H9 (cell line): Measurements from ENCODE around the gene MICOS13. TPM values are rescaled to one million over a fixed set of nuclear protein-coding genes. Genes with fewer than 3 reads are reported as not detected.

Experiments
- DNase-seq: peaks from one replicate; pipeline ENCODE4 v3.0.0-alpha.2; 2017
- H2AFZ ChIP-seq: one replicate; pipeline ENCODE4 v1.6.1; 2013; ENCODE audit warnings: mild to moderate bottlenecking, low read length, control low read depth, moderate library complexity
- H2AK5ac ChIP-seq: 2 replicates; pipeline ENCODE4 v1.6.1; 2013; ENCODE audit warnings: low read length, control low read depth, mixed read lengths; ENCODE audit not compliant: insufficient read length
- H2BK120ac ChIP-seq: one replicate; pipeline ENCODE4 v1.6.1; 2013; ENCODE audit warnings: low read depth, mild to moderate bottlenecking, low read length, control low read depth, inconsistent platforms; ENCODE audit not compliant: poor library complexity, severe bottlenecking
- H2BK12ac ChIP-seq: 2 replicates; pipeline ENCODE4 v1.6.1; 2013; ENCODE audit warnings: low read length, control low read depth, mixed read lengths, low read depth; ENCODE audit not compliant: insufficient read length
- H2BK15ac ChIP-seq: 2 replicates; pipeline ENCODE4 v1.6.1; 2013; ENCODE audit warnings: low read depth, low read length, control low read depth
- H2BK20ac ChIP-seq: one replicate; pipeline ENCODE4 v1.6.1; 2013; ENCODE audit warnings: low read depth, mild to moderate bottlenecking, low read length, control low read depth, inconsistent platforms; ENCODE audit not compliant: poor library complexity, severe bottlenecking
- H2BK5ac ChIP-seq: 2 replicates; pipeline ENCODE4 v1.6.1; 2013; ENCODE audit warnings: low read length, control low read depth, mixed read lengths; ENCODE audit not compliant: insufficient read length
- H3K14ac ChIP-seq: 2 replicates; pipeline ENCODE4 v1.6.1; 2013; ENCODE audit warnings: low read length, control low read depth; ENCODE audit not compliant: insufficient read depth
- H3K18ac ChIP-seq: 2 replicates; pipeline ENCODE4 v1.6.1; 2013; ENCODE audit warnings: low read depth, mild to moderate bottlenecking, mixed read lengths, low read length, control low read depth; ENCODE audit not compliant: insufficient read length
- H3K23ac ChIP-seq: 2 replicates; pipeline ENCODE4 v1.6.1; 2013; ENCODE audit warnings: low read length, control low read depth, mixed read lengths, low read depth; ENCODE audit not compliant: insufficient read length
- H3K23me2 ChIP-seq: 2 replicates; pipeline ENCODE4 v1.6.1; 2013; ENCODE audit warnings: low read depth, mild to moderate bottlenecking, mixed read lengths, low read length, control low read depth; ENCODE audit not compliant: insufficient read length, poor library complexity, severe bottlenecking
- H3K27ac ChIP-seq: 2 replicates; pipeline ENCODE4 v1.5.1; 2013; ENCODE audit warnings: low read length, control low read depth, mixed read lengths, low read depth; ENCODE audit not compliant: insufficient read length
- H3K27me3 ChIP-seq: 2 replicates; pipeline ENCODE4 v1.6.1; 2013; ENCODE audit warnings: low read length, control low read depth, inconsistent platforms; ENCODE audit not compliant: insufficient read depth
- H3K4ac ChIP-seq: 2 replicates; pipeline ENCODE4 v1.6.1; 2013; ENCODE audit warnings: low read depth, mild to moderate bottlenecking, control low read depth, inconsistent platforms, low read length, moderate library complexity
- H3K4me1 ChIP-seq: 2 replicates; pipeline ENCODE4 v1.6.1; 2013; ENCODE audit warnings: low read length, control low read depth, inconsistent platforms; ENCODE audit not compliant: insufficient read depth
- H3K4me2 ChIP-seq: 2 replicates; pipeline ENCODE4 v1.6.1; 2013; ENCODE audit warnings: low read length, control low read depth, mixed read lengths; ENCODE audit not compliant: insufficient read length, insufficient read depth
- H3K56ac ChIP-seq: 2 replicates; pipeline ENCODE4 v1.6.1; 2013; ENCODE audit warnings: low read depth, mild to moderate bottlenecking, mixed read lengths, low read length, control low read depth; ENCODE audit not compliant: insufficient read length
- H3K79me1 ChIP-seq: 2 replicates; pipeline ENCODE4 v1.6.1; 2013; ENCODE audit warnings: low read depth, mild to moderate bottlenecking, moderate library complexity, low read length, control low read depth, inconsistent platforms; ENCODE audit not compliant: insufficient read depth, poor library complexity, severe bottlenecking
- H3K79me2 ChIP-seq: 2 replicates; pipeline ENCODE4 v1.6.1; 2013; ENCODE audit warnings: low read length, control low read depth, inconsistent platforms; ENCODE audit not compliant: insufficient read depth
- H3K9ac ChIP-seq: 2 replicates; pipeline ENCODE4 v1.6.1; 2013; ENCODE audit warnings: low read length, control low read depth, mixed read lengths; ENCODE audit not compliant: insufficient read length; ENCODE audit errors: extremely low read depth
- H3K9me3 ChIP-seq: one replicate; pipeline ENCODE4 v1.6.1; 2013; ENCODE audit warnings: low read depth, low read length, inconsistent platforms; ENCODE audit not compliant: control insufficient read depth
- H3T11ph ChIP-seq: one replicate; pipeline ENCODE4 v1.6.1; 2013; ENCODE audit warnings: mild to moderate bottlenecking, low read length, control low read depth, inconsistent platforms
- H4K20me1 ChIP-seq: one replicate; pipeline ENCODE4 v1.6.1; 2013; ENCODE audit not compliant: control insufficient read depth, insufficient read length, insufficient read depth
- H4K5ac ChIP-seq: 2 replicates; pipeline ENCODE4 v1.6.1; 2013; ENCODE audit warnings: low read depth, mild to moderate bottlenecking, mixed read lengths, low read length, control low read depth; ENCODE audit not compliant: insufficient read length
- H4K8ac ChIP-seq: replicated peaks from 2 replicates; pipeline ENCODE4 v1.6.1; 2013; ENCODE audit warnings: low read length, control low read depth, mixed read lengths, low read depth; ENCODE audit not compliant: insufficient read length
- H4K91ac ChIP-seq: 2 replicates; pipeline ENCODE4 v1.6.1; 2013; ENCODE audit warnings: low read depth, mild to moderate bottlenecking, moderate library complexity, mixed read lengths, low read length, control low read depth; ENCODE audit not compliant: insufficient read length
- H3K27ac Mint-ChIP-seq, 3 experiments: 2 replicates in 2 of 3; 3 replicates in 1 of 3; pipeline ENCODE4 v1.8.0; 2020 to 2021; ENCODE audit warnings: mixed read lengths in 3 of 3, mild to moderate bottlenecking in 1 of 3, moderate library complexity in 1 of 3
- H3K27me3 Mint-ChIP-seq: 2 replicates; pipeline ENCODE4 v1.8.0; 2021; ENCODE audit warnings: low read depth, mild to moderate bottlenecking, moderate library complexity, mixed read lengths
- H3K36me3 Mint-ChIP-seq, 3 experiments: 2 replicates in 2 of 3; 3 replicates in 1 of 3; pipeline ENCODE4 v1.8.0; 2020 to 2021; ENCODE audit warnings: low read depth in 3 of 3, mixed read lengths in 3 of 3; ENCODE audit not compliant: insufficient read depth in 1 of 3
- H3K4me1 Mint-ChIP-seq, 2 experiments: 2 replicates each; pipeline ENCODE4 v1.8.0; 2020; ENCODE audit warnings: mixed read lengths in 2 of 2
- H3K4me3 Mint-ChIP-seq, 2 experiments: 2 replicates in 1 of 2; 3 replicates in 1 of 2; pipeline ENCODE4 v1.8.0; 2020 to 2021; ENCODE audit warnings: mild to moderate bottlenecking in 2 of 2, mixed read lengths in 2 of 2, moderate library complexity in 1 of 2
- H3K9me3 Mint-ChIP-seq, 2 experiments: 2 replicates in 1 of 2; 3 replicates in 1 of 2; pipeline ENCODE4 v1.8.0; 2020; ENCODE audit warnings: mild to moderate bottlenecking in 2 of 2, mixed read lengths in 2 of 2, moderate library complexity in 1 of 2
- CTCF ChIP-seq: fragments of 200-600 bp; sonication (generic); conservative IDR thresholded peaks from 3 replicates; pipeline ENCODE4 v1.8.0; 2021; ENCODE audit warnings: antibody characterized with exemption, mild to moderate bottlenecking
- WGBS: extraction: QIAGEN DNeasy Blood & Tissue Kit; methylation state at CpG from one replicate; pipeline ENCODE4 v1.1.7; 2013; ENCODE audit warnings: missing lambda C conversion rate, low lambda C conversion rate, mixed read lengths; ENCODE audit not compliant: insufficient read length; ENCODE audit errors: extremely low coverage; 5-methylcytosine and 5-hydroxymethylcytosine counted together
- total RNA-seq: library from RNA; stranded (reverse); gene quantifications from 2 replicates; pipeline ENCODE4 v1.2.1, GENCODE V29; 2021

The MICOS13 gene
- total RNA-seq, 1 experiment from 2014 or later = 23.8 TPM

GRCh38 chr19:5719961-5720790 is 39.9 kb upstream of the MICOS13 start, which contains the start of the genes CATSPERD and LONP1:
CATSPERD (plus strand) TSS chr19:5720637; CDS start chr19:5720738, 101 bp downstream.
LONP1 (minus strand) TSS chr19:5720146; CDS start chr19:5720132, 14 bp downstream.
- Histone ChIP-seq H3K9me3 (no peaks in the 10 kb centered on the region), H3K9ac (peak within 1 kb of the TSS; percentile 90), H3K4ac (peak within 1 kb of the TSS; percentile 16; the same call in 1 of the 2 replicates), H3K56ac (no peak within 1 kb of the TSS), H3K14ac (peak within 1 kb of the TSS; percentile 92), H3K4me2 (peak within 1 kb of the TSS; percentile 90), H2BK120ac (peak within 1 kb of the TSS; percentile 74), H4K20me1 (no peaks in the 10 kb centered on the region), H3K4me1 (no peaks in the 10 kb centered on the region), H3K23ac (no peak within 1 kb of the TSS), H3K23me2 (peaks cover 9% of the 10 kb centered on the region), H2AFZ (no peak within 1 kb of the TSS), H3T11ph (no peak within 1 kb of the TSS), H4K8ac (no peak within 1 kb of the TSS), H3K27ac (peak within 1 kb of the TSS; percentile 75), H3K79me1 (peaks cover 4% of the 10 kb centered on the region), H2BK15ac (no peak within 1 kb of the TSS), H3K18ac (peak within 1 kb of the TSS; percentile 95), H2BK20ac (no peak within 1 kb of the TSS), H4K5ac (peak within 1 kb of the TSS; percentile 14), H3K27me3 (no peaks in the 10 kb centered on the region), H3K79me2 (peaks cover 31% of the 10 kb centered on the region), H4K91ac (no peak within 1 kb of the TSS), H2AK5ac (no peak within 1 kb of the TSS), H2BK12ac (no peak within 1 kb of the TSS), H2BK5ac (peak within 1 kb of the TSS; percentile 47)
- Mint-ChIP-seq H3K27me3 (peaks cover 4% of the 10 kb centered on the region), H3K4me3 (peak within 1 kb of the TSS; percentile 91 to 98), H3K36me3 (peaks cover 13 to 25% (median 15%) of the 10 kb centered on the region in 3 experiments), H3K9me3 (no peaks in the 10 kb centered on the region; a peak in 2 of 5 replicates), H3K27ac (peak within 1 kb of the TSS; percentile 94 to 97 (median 97)), H3K4me1 (peaks cover 16 to 18% of the 10 kb centered on the region in 2 experiments)
- WGBS = no CpG with 5 or more reads among the region's 90 CpGs
- TF ChIP-seq CTCF = peak; percentile 78
- DNase-seq = peak; percentile 98
